H9 (cell line): Measurements from ENCODE around the gene NOP9. TPM values are rescaled to one million over a fixed set of nuclear protein-coding genes. Genes with fewer than 3 reads are reported as not detected.

Source experiments
- DNase-seq: peaks from one replicate; pipeline ENCODE4 v3.0.0-alpha.2; 2017
- H2AFZ ChIP-seq: one replicate; pipeline ENCODE4 v1.6.1; 2013; ENCODE audit warnings: mild to moderate bottlenecking, low read length, control low read depth, moderate library complexity
- H2AK5ac ChIP-seq: 2 replicates; pipeline ENCODE4 v1.6.1; 2013; ENCODE audit warnings: low read length, control low read depth, mixed read lengths; ENCODE audit not compliant: insufficient read length
- H2BK120ac ChIP-seq: one replicate; pipeline ENCODE4 v1.6.1; 2013; ENCODE audit warnings: low read depth, mild to moderate bottlenecking, low read length, control low read depth, inconsistent platforms; ENCODE audit not compliant: poor library complexity, severe bottlenecking
- H2BK12ac ChIP-seq: 2 replicates; pipeline ENCODE4 v1.6.1; 2013; ENCODE audit warnings: low read length, control low read depth, mixed read lengths, low read depth; ENCODE audit not compliant: insufficient read length
- H2BK15ac ChIP-seq: 2 replicates; pipeline ENCODE4 v1.6.1; 2013; ENCODE audit warnings: low read depth, low read length, control low read depth
- H2BK20ac ChIP-seq: one replicate; pipeline ENCODE4 v1.6.1; 2013; ENCODE audit warnings: low read depth, mild to moderate bottlenecking, low read length, control low read depth, inconsistent platforms; ENCODE audit not compliant: poor library complexity, severe bottlenecking
- H2BK5ac ChIP-seq: 2 replicates; pipeline ENCODE4 v1.6.1; 2013; ENCODE audit warnings: low read length, control low read depth, mixed read lengths; ENCODE audit not compliant: insufficient read length
- H3K14ac ChIP-seq: 2 replicates; pipeline ENCODE4 v1.6.1; 2013; ENCODE audit warnings: low read length, control low read depth; ENCODE audit not compliant: insufficient read depth
- H3K18ac ChIP-seq: 2 replicates; pipeline ENCODE4 v1.6.1; 2013; ENCODE audit warnings: low read depth, mild to moderate bottlenecking, mixed read lengths, low read length, control low read depth; ENCODE audit not compliant: insufficient read length
- H3K23ac ChIP-seq: 2 replicates; pipeline ENCODE4 v1.6.1; 2013; ENCODE audit warnings: low read length, control low read depth, mixed read lengths, low read depth; ENCODE audit not compliant: insufficient read length
- H3K23me2 ChIP-seq: 2 replicates; pipeline ENCODE4 v1.6.1; 2013; ENCODE audit warnings: low read depth, mild to moderate bottlenecking, mixed read lengths, low read length, control low read depth; ENCODE audit not compliant: insufficient read length, poor library complexity, severe bottlenecking
- H3K27ac ChIP-seq: 2 replicates; pipeline ENCODE4 v1.5.1; 2013; ENCODE audit warnings: low read length, control low read depth, mixed read lengths, low read depth; ENCODE audit not compliant: insufficient read length
- H3K27me3 ChIP-seq: 2 replicates; pipeline ENCODE4 v1.6.1; 2013; ENCODE audit warnings: low read length, control low read depth, inconsistent platforms; ENCODE audit not compliant: insufficient read depth
- H3K4ac ChIP-seq: 2 replicates; pipeline ENCODE4 v1.6.1; 2013; ENCODE audit warnings: low read depth, mild to moderate bottlenecking, control low read depth, inconsistent platforms, low read length, moderate library complexity
- H3K4me1 ChIP-seq: 2 replicates; pipeline ENCODE4 v1.6.1; 2013; ENCODE audit warnings: low read length, control low read depth, inconsistent platforms; ENCODE audit not compliant: insufficient read depth
- H3K4me2 ChIP-seq: 2 replicates; pipeline ENCODE4 v1.6.1; 2013; ENCODE audit warnings: low read length, control low read depth, mixed read lengths; ENCODE audit not compliant: insufficient read length, insufficient read depth
- H3K56ac ChIP-seq: 2 replicates; pipeline ENCODE4 v1.6.1; 2013; ENCODE audit warnings: low read depth, mild to moderate bottlenecking, mixed read lengths, low read length, control low read depth; ENCODE audit not compliant: insufficient read length
- H3K79me1 ChIP-seq: 2 replicates; pipeline ENCODE4 v1.6.1; 2013; ENCODE audit warnings: low read depth, mild to moderate bottlenecking, moderate library complexity, low read length, control low read depth, inconsistent platforms; ENCODE audit not compliant: insufficient read depth, poor library complexity, severe bottlenecking
- H3K79me2 ChIP-seq: 2 replicates; pipeline ENCODE4 v1.6.1; 2013; ENCODE audit warnings: low read length, control low read depth, inconsistent platforms; ENCODE audit not compliant: insufficient read depth
- H3K9ac ChIP-seq: 2 replicates; pipeline ENCODE4 v1.6.1; 2013; ENCODE audit warnings: low read length, control low read depth, mixed read lengths; ENCODE audit not compliant: insufficient read length; ENCODE audit errors: extremely low read depth
- H3K9me3 ChIP-seq: one replicate; pipeline ENCODE4 v1.6.1; 2013; ENCODE audit warnings: low read depth, low read length, inconsistent platforms; ENCODE audit not compliant: control insufficient read depth
- H3T11ph ChIP-seq: one replicate; pipeline ENCODE4 v1.6.1; 2013; ENCODE audit warnings: mild to moderate bottlenecking, low read length, control low read depth, inconsistent platforms
- H4K20me1 ChIP-seq: one replicate; pipeline ENCODE4 v1.6.1; 2013; ENCODE audit not compliant: control insufficient read depth, insufficient read length, insufficient read depth
- H4K5ac ChIP-seq: 2 replicates; pipeline ENCODE4 v1.6.1; 2013; ENCODE audit warnings: low read depth, mild to moderate bottlenecking, mixed read lengths, low read length, control low read depth; ENCODE audit not compliant: insufficient read length
- H4K8ac ChIP-seq: replicated peaks from 2 replicates; pipeline ENCODE4 v1.6.1; 2013; ENCODE audit warnings: low read length, control low read depth, mixed read lengths, low read depth; ENCODE audit not compliant: insufficient read length
- H4K91ac ChIP-seq: 2 replicates; pipeline ENCODE4 v1.6.1; 2013; ENCODE audit warnings: low read depth, mild to moderate bottlenecking, moderate library complexity, mixed read lengths, low read length, control low read depth; ENCODE audit not compliant: insufficient read length
- H3K27ac Mint-ChIP-seq, 3 experiments: 2 replicates in 2 of 3; 3 replicates in 1 of 3; pipeline ENCODE4 v1.8.0; 2020 to 2021; ENCODE audit warnings: mixed read lengths in 3 of 3, mild to moderate bottlenecking in 1 of 3, moderate library complexity in 1 of 3
- H3K27me3 Mint-ChIP-seq: 2 replicates; pipeline ENCODE4 v1.8.0; 2021; ENCODE audit warnings: low read depth, mild to moderate bottlenecking, moderate library complexity, mixed read lengths
- H3K36me3 Mint-ChIP-seq, 3 experiments: 2 replicates in 2 of 3; 3 replicates in 1 of 3; pipeline ENCODE4 v1.8.0; 2020 to 2021; ENCODE audit warnings: low read depth in 3 of 3, mixed read lengths in 3 of 3; ENCODE audit not compliant: insufficient read depth in 1 of 3
- H3K4me1 Mint-ChIP-seq, 2 experiments: 2 replicates each; pipeline ENCODE4 v1.8.0; 2020; ENCODE audit warnings: mixed read lengths in 2 of 2
- H3K4me3 Mint-ChIP-seq, 2 experiments: 2 replicates in 1 of 2; 3 replicates in 1 of 2; pipeline ENCODE4 v1.8.0; 2020 to 2021; ENCODE audit warnings: mild to moderate bottlenecking in 2 of 2, mixed read lengths in 2 of 2, moderate library complexity in 1 of 2
- H3K9me3 Mint-ChIP-seq, 2 experiments: 2 replicates in 1 of 2; 3 replicates in 1 of 2; pipeline ENCODE4 v1.8.0; 2020; ENCODE audit warnings: mild to moderate bottlenecking in 2 of 2, mixed read lengths in 2 of 2, moderate library complexity in 1 of 2
- WGBS: extraction: QIAGEN DNeasy Blood & Tissue Kit; methylation state at CpG from one replicate; pipeline ENCODE4 v1.1.7; 2013; ENCODE audit warnings: missing lambda C conversion rate, low lambda C conversion rate, mixed read lengths; ENCODE audit not compliant: insufficient read length; ENCODE audit errors: extremely low coverage; 5-methylcytosine and 5-hydroxymethylcytosine counted together
- total RNA-seq: library from RNA; stranded (reverse); gene quantifications from 2 replicates; pipeline ENCODE4 v1.2.1, GENCODE V29; 2021
- TF ChIP-seq, protein P1 (sequence below): fragments of 200-600 bp; sonication (generic); conservative IDR thresholded peaks from 3 replicates; pipeline ENCODE4 v1.8.0; 2021; ENCODE audit warnings: antibody characterized with exemption, mild to moderate bottlenecking

Gene NOP9
- total RNA-seq, 1 experiment from 2014 or later, result 34.7 TPM

DNA sequence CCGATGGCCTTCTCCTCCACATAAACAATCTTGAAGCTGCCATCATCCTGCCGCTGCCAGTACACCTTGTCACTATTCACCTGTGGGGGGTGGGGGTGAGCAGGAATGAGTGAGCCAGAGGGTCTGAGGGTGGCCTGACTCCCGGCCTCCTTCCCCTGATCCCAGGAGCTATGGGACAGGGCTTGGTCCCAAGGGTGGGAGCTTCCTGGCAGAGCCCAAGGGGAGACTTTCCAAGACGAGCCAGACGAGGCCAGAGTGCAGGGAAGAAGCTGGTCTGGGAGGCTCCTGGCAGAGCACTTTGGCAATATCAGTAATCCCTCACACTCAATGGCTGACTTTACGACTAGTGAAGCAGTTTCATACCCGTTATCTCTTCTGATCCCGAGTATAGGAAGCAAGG lies 44.2 kb upstream of the NOP9 start:
- TF ChIP-seq, protein P1, sequence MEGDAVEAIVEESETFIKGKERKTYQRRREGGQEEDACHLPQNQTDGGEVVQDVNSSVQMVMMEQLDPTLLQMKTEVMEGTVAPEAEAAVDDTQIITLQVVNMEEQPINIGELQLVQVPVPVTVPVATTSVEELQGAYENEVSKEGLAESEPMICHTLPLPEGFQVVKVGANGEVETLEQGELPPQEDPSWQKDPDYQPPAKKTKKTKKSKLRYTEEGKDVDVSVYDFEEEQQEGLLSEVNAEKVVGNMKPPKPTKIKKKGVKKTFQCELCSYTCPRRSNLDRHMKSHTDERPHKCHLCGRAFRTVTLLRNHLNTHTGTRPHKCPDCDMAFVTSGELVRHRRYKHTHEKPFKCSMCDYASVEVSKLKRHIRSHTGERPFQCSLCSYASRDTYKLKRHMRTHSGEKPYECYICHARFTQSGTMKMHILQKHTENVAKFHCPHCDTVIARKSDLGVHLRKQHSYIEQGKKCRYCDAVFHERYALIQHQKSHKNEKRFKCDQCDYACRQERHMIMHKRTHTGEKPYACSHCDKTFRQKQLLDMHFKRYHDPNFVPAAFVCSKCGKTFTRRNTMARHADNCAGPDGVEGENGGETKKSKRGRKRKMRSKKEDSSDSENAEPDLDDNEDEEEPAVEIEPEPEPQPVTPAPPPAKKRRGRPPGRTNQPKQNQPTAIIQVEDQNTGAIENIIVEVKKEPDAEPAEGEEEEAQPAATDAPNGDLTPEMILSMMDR, result no peak
- H3K27ac Mint-ChIP-seq, result peak overlapping the region in 2 of 3 experiments; percentile 44 to 65; a peak in 2 of 7 replicates

More for the DNA sequence above, 44.2 kb upstream of the NOP9 start:
- no peak overlapping the region for H2BK120ac ChIP-seq
- no peak overlapping the region for H2AK5ac ChIP-seq
- no peaks in the 10 kb centered on the region for H3K9me3 ChIP-seq
- H3K9ac ChIP-seq, result no peak overlapping the region
- no peak overlapping the region for H4K5ac ChIP-seq
- H3K27me3 Mint-ChIP-seq, result no peaks in the 10 kb centered on the region; the same call in none of the 2 replicates
- H2BK12ac ChIP-seq, result no peak overlapping the region
- no peak overlapping the region for H3K56ac ChIP-seq
- H2BK20ac ChIP-seq, result no peak overlapping the region
- no peaks in the 10 kb centered on the region for H3K27me3 ChIP-seq
- no peak overlapping the region for H3K23ac ChIP-seq
- no peak overlapping the region for H2AFZ ChIP-seq
- no peaks in the 10 kb centered on the region for H3K9me3 Mint-ChIP-seq
- DNase-seq, result no peak
- no peaks in the 10 kb centered on the region for H3K4me1 ChIP-seq
- H3K14ac ChIP-seq, result no peak overlapping the region
- H3T11ph ChIP-seq, result no peak overlapping the region
- no peaks in the 10 kb centered on the region; a peak in 1 of 4 replicates for H3K4me1 Mint-ChIP-seq
- no peak overlapping the region for H3K18ac ChIP-seq
- H3K4ac ChIP-seq, result no peak overlapping the region
- H3K27ac ChIP-seq, result no peak overlapping the region
- H3K4me3 Mint-ChIP-seq, result no peak overlapping the region
- no peaks in the 10 kb centered on the region for H3K36me3 Mint-ChIP-seq
- no peak overlapping the region for H2BK5ac ChIP-seq
- no peaks in the 10 kb centered on the region for H3K79me2 ChIP-seq
- no peaks in the 10 kb centered on the region for H4K20me1 ChIP-seq
- H3K79me1 ChIP-seq, result no peaks in the 10 kb centered on the region
- H2BK15ac ChIP-seq, result no peak overlapping the region
- no peak overlapping the region for H4K8ac ChIP-seq
- WGBS, result no CpG with 5 or more reads among the region's 8 CpGs
- H3K23me2 ChIP-seq, result no peaks in the 10 kb centered on the region
- no peak overlapping the region for H4K91ac ChIP-seq
- H3K4me2 ChIP-seq, result no peak overlapping the region
